ENCODE measurements around the gene PLD6. TPM values are rescaled to one million over a fixed set of nuclear protein-coding genes. Genes with fewer than 3 reads are reported as not detected.
A peak's percentile ranks its signal among the peaks of the same experiment; 100 is the strongest.

The PLD6 gene
- total and polyA plus RNA-seq, 2 experiments from 2014 or later = 0.65 to 1.0 TPM

DNA sequence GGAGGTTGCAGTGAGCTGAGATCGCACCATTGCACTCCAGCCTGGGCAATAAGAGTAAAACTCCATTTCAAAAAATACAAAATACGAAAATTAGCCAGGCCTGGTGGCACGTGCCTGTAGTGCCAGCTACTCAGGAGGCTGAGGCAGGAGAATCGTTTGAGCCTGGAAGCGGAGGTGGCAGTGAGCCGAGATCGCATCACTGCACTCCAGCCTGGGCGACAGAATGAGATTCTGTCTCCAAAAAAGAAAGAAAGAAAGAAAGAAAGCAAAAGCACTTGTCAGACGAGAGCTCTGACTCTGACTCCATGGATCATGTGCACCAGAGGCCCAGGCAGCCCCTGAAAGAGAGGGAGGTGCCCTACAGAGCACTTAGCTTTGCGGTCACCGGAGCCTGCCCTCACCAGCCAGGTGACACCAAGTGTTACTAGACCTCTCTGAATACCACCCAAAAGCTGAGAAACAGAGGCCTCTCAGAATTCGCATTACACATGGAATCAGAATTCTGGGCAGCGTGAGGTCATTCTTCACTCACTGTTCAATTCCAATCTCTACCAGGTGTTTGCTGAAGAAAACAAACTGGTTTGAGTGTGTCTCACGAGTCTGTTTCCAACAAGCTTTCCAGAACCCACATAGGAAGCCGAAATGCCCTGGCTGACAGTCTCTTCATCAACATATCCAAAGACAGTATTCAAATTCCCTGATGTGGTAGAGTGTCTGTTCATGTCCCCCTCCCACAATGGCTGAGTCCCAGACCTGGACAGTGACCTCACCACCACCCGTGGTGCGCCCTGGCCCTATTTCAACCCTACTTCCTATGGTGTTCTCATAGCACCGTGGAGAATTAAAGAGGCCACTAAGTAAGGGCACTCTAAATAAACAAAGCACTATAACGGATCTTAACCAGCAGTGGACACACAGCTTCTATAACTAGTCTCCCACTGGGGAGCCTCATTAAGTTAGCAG, 29.4 kb upstream of the PLD6 start:
- WGBS, 2 experiments (ENCODE audit: low coverage in 1 of 2, low lambda C conversion rate in 2 of 2, missing lambda C conversion rate in 2 of 2) = 15 to 19% methylated on average over 19 of the region's 19 CpGs
- H3K9me3 ChIP-seq (ENCODE audit: low read depth) = no peaks in the 10 kb centered on the region
- peaks cover 14% of the 10 kb centered on the region for H3F3A ChIP-seq (ENCODE audit: insufficient read depth)
- peak overlapping the region; percentile 92 for H3K4me2 ChIP-seq (ENCODE audit: unreplicated experiment)
- in situ Hi-C loops (cut with MboI) = no loop called here
- H3K27ac ChIP-seq = peak overlapping the region; percentile 94
- H3K4me3 ChIP-seq = peak overlapping the region; percentile 94
- H2AFZ ChIP-seq = no peak overlapping the region
- H3K9ac ChIP-seq = peak overlapping the region; percentile 99
- H3K9me2 ChIP-seq (ENCODE audit: insufficient read depth) = no peaks in the 10 kb centered on the region
- DNase-seq = peak; percentile 76
- peaks cover 13% of the 10 kb centered on the region for H3K4me1 ChIP-seq (ENCODE audit: insufficient read depth)
- H4K20me1 ChIP-seq (ENCODE audit: insufficient read depth) = no peaks in the 10 kb centered on the region
- H3K79me2 ChIP-seq (ENCODE audit: insufficient read depth) = peaks cover 48% of the 10 kb centered on the region
- H3K36me3 ChIP-seq (ENCODE audit: low read depth) = peaks cover 3% of the 10 kb centered on the region; the same call in 1 of the 2 replicates
- no peaks in the 10 kb centered on the region for H3K27me3 ChIP-seq (replicated peaks; ENCODE audit: insufficient read depth)
- TF ChIP-seq EZH2 (IDR thresholded peaks at IDR 0.05; ENCODE audit: insufficient read depth, poor library complexity, severe bottlenecking) (no peak), EZH2phosphoT487 (IDR thresholded peaks at IDR 0.05; ENCODE audit: insufficient read depth, low read depth) (no peak)

DNA sequence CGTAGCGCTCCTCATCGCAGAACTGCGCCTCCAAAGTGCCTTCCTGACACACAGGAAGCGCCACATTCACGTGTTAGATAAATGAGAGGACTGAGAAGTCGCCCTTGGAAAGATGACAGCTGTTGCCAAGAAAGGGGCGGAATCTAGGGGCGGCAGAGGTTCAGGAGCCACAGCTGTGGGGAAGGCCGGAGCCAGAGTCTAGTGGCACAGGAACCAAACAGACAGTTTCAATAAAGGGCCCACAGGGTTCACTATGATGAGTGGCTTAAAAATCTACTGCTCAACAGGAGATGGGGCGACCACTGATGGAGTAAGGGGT, 26.1 kb upstream of the PLD6 start:
- H4K20me1 ChIP-seq (ENCODE audit: insufficient read depth) = no peaks in the 10 kb centered on the region
- TF ChIP-seq EZH2phosphoT487 (IDR thresholded peaks at IDR 0.05; ENCODE audit: insufficient read depth, low read depth) (no peak), EZH2 (IDR thresholded peaks at IDR 0.05; ENCODE audit: insufficient read depth, poor library complexity, severe bottlenecking) (no peak)
- H3K79me2 ChIP-seq (ENCODE audit: insufficient read depth) = peaks cover 48% of the 10 kb centered on the region
- in situ Hi-C loops (cut with MboI) = no loop called here
- H3K27ac ChIP-seq = no peak overlapping the region
- H3K36me3 ChIP-seq (ENCODE audit: low read depth) = peaks cover 19% of the 10 kb centered on the region; the same call in 1 of the 2 replicates
- no peak overlapping the region for H3K4me2 ChIP-seq (ENCODE audit: unreplicated experiment)
- 86 to 90% methylated on average over 11 of the region's 11 CpGs for WGBS, 2 experiments (ENCODE audit: low coverage in 1 of 2, low lambda C conversion rate in 2 of 2, missing lambda C conversion rate in 2 of 2)
- H2AFZ ChIP-seq = no peak overlapping the region
- H3K27me3 ChIP-seq (replicated peaks; ENCODE audit: insufficient read depth) = no peaks in the 10 kb centered on the region
- peaks cover 13% of the 10 kb centered on the region for H3K4me1 ChIP-seq (ENCODE audit: insufficient read depth)
- no peak overlapping the region for H3K9ac ChIP-seq
- DNase-seq = no peak
- H3K9me3 ChIP-seq (ENCODE audit: low read depth) = no peaks in the 10 kb centered on the region
- no peaks in the 10 kb centered on the region for H3K9me2 ChIP-seq (ENCODE audit: insufficient read depth)
- no peak overlapping the region for H3K4me3 ChIP-seq
- H3F3A ChIP-seq (ENCODE audit: insufficient read depth) = peaks cover 11% of the 10 kb centered on the region

DNA sequence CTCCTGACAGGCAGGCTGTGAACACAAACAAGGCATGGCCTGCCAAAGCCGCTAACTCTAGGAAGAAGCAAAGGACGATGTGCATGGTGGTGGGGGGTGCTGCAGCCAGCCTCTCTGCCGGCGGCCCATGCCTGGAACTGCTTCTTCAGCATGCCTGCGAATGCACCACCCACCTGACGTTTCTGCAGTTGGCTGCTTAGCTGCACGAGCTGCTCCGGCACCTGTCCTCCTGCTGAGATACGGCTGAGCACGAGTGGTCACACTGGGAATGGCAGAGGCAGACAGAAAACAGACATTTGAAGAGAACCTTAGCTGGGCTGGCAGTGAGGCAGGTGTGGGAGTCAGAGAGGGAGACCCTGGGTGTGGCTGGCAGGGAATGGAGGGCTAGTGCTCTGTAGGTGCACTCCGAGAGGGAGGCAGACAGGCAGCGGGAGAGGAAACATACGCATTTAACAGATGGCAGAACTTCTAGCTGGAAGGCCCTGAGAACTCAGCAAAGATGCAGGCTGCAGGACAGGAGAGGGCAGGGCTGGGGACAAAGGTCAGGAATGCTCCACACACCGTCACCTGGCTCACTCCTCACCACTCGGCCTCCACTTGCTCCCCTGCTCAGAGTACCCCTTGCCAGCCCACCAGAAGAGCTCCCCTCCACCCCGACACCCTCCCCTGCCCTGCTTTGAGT, 25.6 kb upstream of the PLD6 start:
- H3K4me3 ChIP-seq = no peak overlapping the region
- no peaks in the 10 kb centered on the region for H3K9me3 ChIP-seq (ENCODE audit: low read depth)
- H4K20me1 ChIP-seq (ENCODE audit: insufficient read depth) = no peaks in the 10 kb centered on the region
- no peak overlapping the region for H3K27ac ChIP-seq
- peaks cover 13% of the 10 kb centered on the region for H3K4me1 ChIP-seq (ENCODE audit: insufficient read depth)
- DNase-seq = no peak
- WGBS, 2 experiments (ENCODE audit: low coverage in 1 of 2, low lambda C conversion rate in 2 of 2, missing lambda C conversion rate in 2 of 2) = 82 to 91% methylated on average over 14 to 15 of the region's 16 CpGs
- peaks cover 19% of the 10 kb centered on the region; the same call in 1 of the 2 replicates for H3K36me3 ChIP-seq (ENCODE audit: low read depth)
- no peak overlapping the region for H3K9ac ChIP-seq
- H3K4me2 ChIP-seq (ENCODE audit: unreplicated experiment) = no peak overlapping the region
- in situ Hi-C loops (cut with MboI) = no loop called here
- H3K27me3 ChIP-seq (replicated peaks; ENCODE audit: insufficient read depth) = no peaks in the 10 kb centered on the region
- no peak for TF ChIP-seq EZH2phosphoT487 (IDR thresholded peaks at IDR 0.05; ENCODE audit: insufficient read depth, low read depth)
- TF ChIP-seq EZH2 (IDR thresholded peaks at IDR 0.05; ENCODE audit: insufficient read depth, poor library complexity, severe bottlenecking) = no peak
- peaks cover 46% of the 10 kb centered on the region for H3K79me2 ChIP-seq (ENCODE audit: insufficient read depth)
- H2AFZ ChIP-seq = no peak overlapping the region
- H3K9me2 ChIP-seq (ENCODE audit: insufficient read depth) = no peaks in the 10 kb centered on the region
- H3F3A ChIP-seq (ENCODE audit: insufficient read depth) = peaks cover 11% of the 10 kb centered on the region

- no peaks in the 10 kb centered on the region for H4K20me1 ChIP-seq (ENCODE audit: insufficient read depth)
- H3K9me3 ChIP-seq (ENCODE audit: low read depth) = no peaks in the 10 kb centered on the region
- no peak overlapping the region for H3K4me2 ChIP-seq (ENCODE audit: unreplicated experiment)
- H3K36me3 ChIP-seq (ENCODE audit: low read depth) = peaks cover 34% of the 10 kb centered on the region; the same call in 1 of the 2 replicates
- no peaks in the 10 kb centered on the region for H3F3A ChIP-seq (ENCODE audit: insufficient read depth)
- H3K4me1 ChIP-seq (ENCODE audit: insufficient read depth) = no peaks in the 10 kb centered on the region
- no peak overlapping the region for H3K27ac ChIP-seq
- H3K9ac ChIP-seq = no peak overlapping the region
- no peak overlapping the region for H2AFZ ChIP-seq
- no peak for DNase-seq
- WGBS, 2 experiments (ENCODE audit: low coverage in 1 of 2, low lambda C conversion rate in 2 of 2, missing lambda C conversion rate in 2 of 2) = 91 to 92% methylated on average over 26 of the region's 26 CpGs
- H3K9me2 ChIP-seq (ENCODE audit: insufficient read depth) = no peaks in the 10 kb centered on the region
- H3K4me3 ChIP-seq = no peak overlapping the region
- H3K27me3 ChIP-seq (replicated peaks; ENCODE audit: insufficient read depth) = no peaks in the 10 kb centered on the region
- peaks cover 26% of the 10 kb centered on the region for H3K79me2 ChIP-seq (ENCODE audit: insufficient read depth)
- no peak for TF ChIP-seq EZH2 (IDR thresholded peaks at IDR 0.05; ENCODE audit: insufficient read depth, poor library complexity, severe bottlenecking)
- no peak for TF ChIP-seq EZH2phosphoT487 (IDR thresholded peaks at IDR 0.05; ENCODE audit: insufficient read depth, low read depth)
- in situ Hi-C loops (cut with MboI) = no loop called here
These were observed 23.6 kb upstream of the PLD6 start for GRCh38 chr17:17229416-17230384.
